HG02759 (cell line): Measurements from ENCODE around the gene KASH5.
"Not testable (repeated sequence)": the region's sequence is repeated elsewhere in the genome, so short reads cannot be mapped to it uniquely, and the experiment has no call there.

Source experiments
- ATAC-seq: cut with Tn5 transposase; IDR thresholded peaks from one replicate; pipeline ENCODE4 v1.9.1; 2021; ENCODE audit warnings: mild to moderate bottlenecking, moderate library complexity; ENCODE audit not compliant: unreplicated experiment

Gene KASH5

DNA sequence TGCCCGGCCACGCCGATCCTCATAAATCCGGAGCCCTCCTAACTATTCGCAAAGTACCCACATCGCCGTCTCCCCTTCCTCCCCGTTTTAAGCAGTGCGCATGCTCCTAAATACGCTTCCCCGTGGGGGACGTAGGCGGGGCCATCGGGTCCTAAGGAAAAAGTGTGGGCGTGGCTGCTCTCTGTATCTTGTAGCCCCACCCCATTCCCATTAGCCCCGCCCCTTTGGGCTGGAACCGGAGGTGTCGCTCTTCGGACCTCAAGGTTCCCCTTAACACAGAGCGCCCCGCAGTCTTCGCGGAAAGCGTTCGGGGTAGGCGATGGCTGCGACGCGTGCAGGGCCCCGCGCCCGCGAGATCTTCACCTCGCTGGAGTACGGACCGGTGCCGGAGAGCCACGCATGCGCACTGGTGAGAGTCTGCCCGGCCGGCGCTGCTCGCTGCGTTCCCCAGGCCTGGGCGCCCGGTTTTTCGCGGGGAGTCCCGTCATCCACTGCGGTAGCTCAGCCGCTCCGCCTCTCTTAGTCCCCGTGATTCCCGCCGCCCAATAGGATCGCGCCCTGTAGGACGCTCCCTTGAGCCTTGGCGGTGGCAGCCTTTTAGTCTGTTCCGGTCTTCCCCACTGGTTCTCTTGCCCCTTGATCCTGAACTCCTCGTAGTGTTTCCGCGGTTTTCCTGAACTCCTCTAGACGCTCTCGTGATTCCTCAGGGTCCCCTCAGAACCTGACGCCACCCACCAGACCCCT, 65.1 kb downstream of the KASH5 start, which contains the start of gene ALDH16A1:
Gene ALDH16A1 (plus strand): TSS at position 213 of the 744 bp plus-strand sequence. CDS start 107 bp downstream, at position 320.
- peak; percentile 75 for ATAC-seq

DNA sequence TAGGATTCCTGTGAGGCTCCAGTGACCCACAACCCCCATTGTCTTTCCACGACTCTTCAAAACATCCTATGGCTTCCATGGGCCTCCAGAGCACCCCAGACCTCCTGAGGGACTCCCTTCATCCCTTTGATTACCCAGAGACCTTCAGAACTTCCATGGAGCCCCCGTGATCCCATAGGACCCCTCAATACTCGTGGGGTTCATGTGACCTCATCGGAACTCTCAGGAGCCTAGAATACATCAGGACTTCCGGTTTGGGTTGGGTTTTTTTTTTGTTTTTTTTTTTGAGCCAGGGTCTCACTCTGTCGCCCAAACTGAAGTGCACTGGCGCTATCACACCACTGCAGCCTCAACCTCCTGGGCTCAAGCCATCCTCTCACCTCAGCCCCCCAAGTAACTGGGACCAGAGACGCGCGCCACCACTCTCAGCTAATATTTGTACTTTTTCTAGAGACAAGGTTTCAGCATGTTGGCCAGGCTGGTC, 65.8 kb downstream of the KASH5 start:
- no peak for ATAC-seq

DNA sequence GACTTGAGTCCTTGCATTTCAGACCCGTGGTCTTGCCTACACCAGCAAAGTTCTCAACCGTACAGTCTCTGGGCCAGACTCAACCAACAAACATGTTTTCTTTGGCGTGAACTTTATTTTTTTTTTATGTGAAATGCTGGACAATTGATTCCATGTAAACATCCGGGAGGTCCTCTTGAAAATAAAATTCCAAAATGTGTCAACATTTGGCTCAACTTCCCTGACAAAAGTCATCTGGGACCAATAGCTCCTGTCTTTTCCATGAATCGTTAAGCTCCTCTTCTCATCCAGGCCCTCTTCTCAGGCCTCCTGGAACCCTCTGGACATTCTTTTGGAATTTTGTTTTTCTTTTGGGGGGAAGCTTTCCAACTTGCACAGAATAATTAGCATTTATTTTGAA, 67.7 kb downstream of the KASH5 start:
- no peak for ATAC-seq

DNA sequence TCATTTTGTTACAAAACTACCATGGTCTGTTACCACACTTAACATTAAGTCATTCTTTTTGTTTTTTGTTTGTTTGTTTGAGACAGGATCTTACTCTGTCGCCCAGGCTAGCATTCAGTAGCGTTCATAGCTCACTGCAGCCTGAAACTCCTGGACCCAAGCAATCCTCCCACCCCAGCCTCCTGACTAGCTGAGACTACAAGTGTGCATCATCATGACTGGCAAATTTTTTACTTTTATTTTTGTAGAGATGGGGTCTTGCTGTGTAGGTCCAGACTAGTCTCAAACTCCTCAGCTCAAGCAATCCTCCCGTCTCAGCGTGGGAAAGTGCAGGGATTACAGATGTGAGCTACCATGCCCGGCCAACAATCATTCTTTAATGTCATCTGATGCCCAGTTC, 68.3 kb downstream of the KASH5 start:
- ATAC-seq = no peak

DNA sequence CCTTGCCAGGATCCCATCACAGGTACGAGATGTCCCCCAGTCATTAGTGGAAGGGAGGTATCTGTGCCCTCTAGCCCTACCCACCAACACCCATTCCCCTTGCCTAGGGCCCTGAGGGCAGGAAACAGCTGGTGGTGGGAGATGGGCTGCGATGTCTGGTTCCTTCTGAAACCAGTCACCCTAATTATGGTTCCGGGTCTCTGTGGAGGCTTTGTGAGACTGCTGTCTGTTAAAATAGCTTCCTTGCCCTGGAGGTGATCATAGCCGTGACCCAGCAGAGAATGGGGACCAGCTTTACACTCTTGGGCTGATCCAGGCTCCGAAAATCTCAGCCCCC, 70.5 kb downstream of the KASH5 start:
- ATAC-seq = no peak

DNA sequence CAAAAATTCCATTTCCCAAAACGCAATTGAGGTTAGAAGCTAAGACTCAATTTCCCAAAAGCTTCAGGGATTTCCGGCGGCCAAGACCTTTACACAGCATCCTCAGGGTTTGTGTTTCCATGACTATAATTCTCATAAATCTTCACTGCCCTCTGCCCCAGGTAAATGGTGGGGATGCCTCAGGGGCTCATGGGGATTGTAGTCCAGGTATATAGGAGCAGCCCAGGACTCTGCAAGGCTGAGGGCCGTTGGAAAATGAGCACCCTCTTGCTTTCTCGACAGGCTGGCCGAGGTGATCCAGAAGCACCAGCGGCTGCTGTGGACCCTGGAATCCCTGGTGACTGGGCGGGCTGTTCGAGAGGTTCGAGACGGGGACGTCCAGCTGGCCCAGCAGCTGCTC, 71.3 kb downstream of the KASH5 start:
- no peak for ATAC-seq

DNA sequence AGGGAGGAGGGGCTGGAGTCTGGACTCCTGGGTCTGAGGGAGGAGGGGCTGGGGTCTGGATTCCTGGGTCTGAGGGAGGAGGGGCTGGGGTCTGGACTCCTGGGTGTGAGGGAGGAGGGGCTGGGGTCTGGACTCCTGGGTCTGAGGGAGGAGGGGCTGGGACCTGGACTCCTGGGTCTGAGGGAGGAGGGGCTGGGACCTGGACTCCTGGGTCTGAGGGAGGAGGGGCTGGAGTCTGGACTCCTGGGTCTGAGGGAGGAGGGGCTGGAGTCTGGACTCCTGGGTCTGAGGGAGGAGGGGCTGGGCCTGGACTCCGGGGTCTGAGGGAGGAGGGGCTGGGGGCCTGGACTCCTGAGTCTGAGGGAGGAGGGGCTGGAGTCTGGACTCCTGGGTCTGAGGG, 73.1 kb downstream of the KASH5 start:
- not testable (repeated sequence) for ATAC-seq

DNA sequence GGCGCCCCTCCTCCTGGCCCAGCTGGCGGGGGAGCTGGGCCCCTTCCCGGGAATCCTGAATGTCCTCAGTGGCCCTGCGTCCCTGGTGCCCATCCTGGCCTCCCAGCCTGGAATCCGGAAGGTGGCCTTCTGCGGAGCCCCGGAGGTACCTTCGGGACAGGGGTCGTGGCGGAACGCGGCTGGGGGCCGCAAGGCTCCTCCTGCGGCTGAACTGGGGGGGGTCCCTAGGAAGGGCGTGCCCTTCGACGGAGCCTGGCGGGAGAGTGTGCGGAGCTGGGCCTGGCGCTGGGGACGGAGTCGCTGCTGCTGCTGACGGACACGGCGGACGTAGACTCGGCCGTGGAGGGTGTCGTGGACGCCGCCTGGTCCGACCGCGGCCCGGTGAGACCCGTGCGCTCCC, 73.6 kb downstream of the KASH5 start:
- no peak for ATAC-seq

DNA sequence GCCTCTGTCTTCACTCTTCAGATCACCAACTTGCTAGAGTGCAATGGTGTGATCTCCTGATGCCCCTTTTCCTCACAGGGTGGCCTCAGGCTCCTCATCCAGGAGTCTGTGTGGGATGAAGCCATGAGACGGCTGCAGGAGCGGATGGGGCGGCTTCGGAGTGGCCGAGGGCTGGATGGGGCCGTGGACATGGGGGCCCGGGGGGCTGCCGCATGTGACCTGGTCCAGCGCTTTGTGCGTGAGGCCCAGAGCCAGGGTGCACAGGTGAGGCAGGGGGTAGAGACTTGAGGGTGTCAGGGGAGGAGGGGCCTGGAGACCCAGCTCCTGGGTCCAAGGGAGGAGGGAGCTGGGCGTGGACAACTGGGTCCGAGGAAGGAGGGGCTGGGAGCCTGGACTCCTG, 74.4 kb downstream of the KASH5 start:
- ATAC-seq = no peak

DNA sequence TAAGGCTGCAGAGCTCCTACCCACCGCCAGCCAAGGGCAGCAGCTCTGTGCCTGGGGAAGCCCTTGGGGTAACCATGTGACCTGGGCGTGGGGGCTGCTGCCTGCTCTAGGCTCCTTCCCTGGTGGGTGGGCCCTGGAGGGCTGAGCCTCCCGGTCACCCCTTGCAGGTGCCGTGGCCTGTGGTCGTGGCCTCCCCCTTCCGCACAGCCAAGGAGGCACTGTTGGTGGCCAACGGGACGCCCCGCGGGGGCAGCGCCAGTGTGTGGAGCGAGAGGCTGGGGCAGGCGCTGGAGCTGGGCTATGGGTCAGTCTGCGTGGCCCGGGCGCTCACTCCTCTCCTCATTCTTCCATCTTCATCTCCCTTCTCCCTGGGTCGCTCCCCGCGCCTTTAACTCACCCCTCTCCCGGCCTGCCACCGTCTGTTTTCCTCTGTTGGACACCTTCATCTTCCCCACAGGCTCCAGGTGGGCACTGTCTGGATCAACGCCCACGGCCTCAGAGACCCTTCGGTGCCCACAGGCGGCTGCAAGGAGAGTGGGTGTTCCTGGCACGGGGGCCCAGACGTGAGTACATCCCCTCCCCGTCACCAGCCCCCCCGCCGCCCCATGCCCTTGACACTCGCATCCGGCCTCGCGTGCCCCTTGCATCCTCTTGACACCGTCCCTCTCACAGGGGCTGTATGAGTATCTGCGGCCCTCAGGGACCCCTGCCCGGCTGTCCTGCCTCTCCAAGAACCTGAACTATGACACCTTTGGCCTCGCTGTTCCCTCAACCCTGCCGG, 76.1 kb downstream of the KASH5 start:
- no peak for ATAC-seq

DNA sequence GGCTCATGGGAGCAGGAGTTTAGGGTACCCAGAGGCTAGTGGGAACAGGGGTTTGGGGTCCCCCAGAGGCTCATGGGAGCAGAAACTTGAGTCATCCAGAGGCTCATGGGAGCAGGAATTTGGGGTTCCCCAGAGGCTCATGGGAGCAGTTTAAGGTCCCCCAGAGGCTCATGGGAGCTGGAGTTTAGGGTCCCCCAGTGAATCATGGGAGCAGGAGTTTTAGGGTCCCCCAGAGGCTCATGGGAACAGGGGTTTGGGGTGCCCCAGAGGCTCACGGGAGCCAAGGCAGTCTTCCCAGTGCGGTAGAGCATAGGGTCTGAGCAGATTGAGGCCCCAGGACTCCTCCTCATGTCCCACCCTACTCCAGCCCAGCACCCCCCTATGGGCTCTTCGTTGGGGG, 77.3 kb downstream of the KASH5 start:
- no peak for ATAC-seq
